ENCODE data around the gene ARRDC5.

DNA sequence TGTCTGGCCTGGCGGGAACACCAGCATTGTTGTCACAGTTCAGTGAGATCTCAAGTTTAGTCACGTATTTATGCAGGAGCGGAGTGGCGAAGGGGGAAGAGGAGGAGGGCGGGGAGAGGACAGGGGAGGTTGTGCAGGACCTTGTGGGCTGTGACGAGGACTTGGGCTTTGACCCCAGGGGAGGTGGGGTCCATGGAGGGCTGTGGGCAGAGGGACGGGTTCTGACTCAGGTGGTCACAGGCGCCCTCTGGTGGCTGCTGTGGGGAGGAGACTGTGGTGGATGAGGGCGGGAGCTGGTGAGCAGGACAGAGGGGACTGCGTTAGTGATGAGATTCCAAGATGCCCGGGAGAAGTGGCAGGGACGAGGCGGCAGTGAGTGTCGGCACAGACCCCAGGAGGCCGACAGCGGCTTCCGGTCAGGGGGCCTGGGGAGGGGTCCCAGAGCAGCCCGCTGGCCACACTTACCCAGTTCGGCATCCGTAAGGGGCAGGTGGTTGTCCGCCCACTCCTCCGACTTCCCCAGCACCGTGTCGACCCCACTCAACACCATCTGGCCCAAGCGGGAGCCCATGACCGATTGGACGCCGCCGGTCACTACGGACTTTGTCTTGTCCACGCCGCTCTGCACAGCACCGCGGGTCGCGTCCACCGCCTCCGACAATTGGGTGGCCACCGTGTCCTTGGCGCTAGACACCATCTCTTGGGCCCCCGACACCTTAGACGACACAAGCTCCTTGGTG is 51.0 kb downstream of the ARRDC5 start:
- TF ChIP-seq, protein P1, sequence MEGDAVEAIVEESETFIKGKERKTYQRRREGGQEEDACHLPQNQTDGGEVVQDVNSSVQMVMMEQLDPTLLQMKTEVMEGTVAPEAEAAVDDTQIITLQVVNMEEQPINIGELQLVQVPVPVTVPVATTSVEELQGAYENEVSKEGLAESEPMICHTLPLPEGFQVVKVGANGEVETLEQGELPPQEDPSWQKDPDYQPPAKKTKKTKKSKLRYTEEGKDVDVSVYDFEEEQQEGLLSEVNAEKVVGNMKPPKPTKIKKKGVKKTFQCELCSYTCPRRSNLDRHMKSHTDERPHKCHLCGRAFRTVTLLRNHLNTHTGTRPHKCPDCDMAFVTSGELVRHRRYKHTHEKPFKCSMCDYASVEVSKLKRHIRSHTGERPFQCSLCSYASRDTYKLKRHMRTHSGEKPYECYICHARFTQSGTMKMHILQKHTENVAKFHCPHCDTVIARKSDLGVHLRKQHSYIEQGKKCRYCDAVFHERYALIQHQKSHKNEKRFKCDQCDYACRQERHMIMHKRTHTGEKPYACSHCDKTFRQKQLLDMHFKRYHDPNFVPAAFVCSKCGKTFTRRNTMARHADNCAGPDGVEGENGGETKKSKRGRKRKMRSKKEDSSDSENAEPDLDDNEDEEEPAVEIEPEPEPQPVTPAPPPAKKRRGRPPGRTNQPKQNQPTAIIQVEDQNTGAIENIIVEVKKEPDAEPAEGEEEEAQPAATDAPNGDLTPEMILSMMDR (IDR thresholded peaks at IDR 0.05; ENCODE audit: borderline replicate concordance, extremely low read depth, low read length, poor library complexity, severe bottlenecking), result peak; percentile 95
- no peak for TF ChIP-seq EZH2 (IDR thresholded peaks at IDR 0.05; ENCODE audit: borderline replicate concordance, low read depth, low read length, severe bottlenecking)
